SU-DHL-6 (cell line): ENCODE results near the gene MRPL36.

Experiments
- H2AFZ ChIP-seq: fragments of 200-600 bp; sonication (generic); 2 replicates; pipeline ENCODE4 v1.6.1; 2014; ENCODE audit warnings: low read depth, mild to moderate bottlenecking, moderate library complexity, mixed read lengths, antibody characterized with exemption, low read length; ENCODE audit not compliant: severe bottlenecking
- H3F3A ChIP-seq: fragments of 200-600 bp; shearing (Covaris generic); 2 replicates; pipeline ENCODE4 v1.6.0; 2016; ENCODE audit warnings: antibody characterized with exemption, mild to moderate bottlenecking; ENCODE audit not compliant: insufficient read depth
- H3K27ac ChIP-seq: fragments of 200-600 bp; sonication (generic); 2 replicates; pipeline ENCODE4 v1.5.1; 2016; ENCODE audit warnings: low read depth, mild to moderate bottlenecking, low read length, moderate library complexity, mixed read lengths
- H3K27me3 ChIP-seq: fragments of 200-600 bp; sonication (generic), shearing (Covaris generic); 2 replicates; pipeline ENCODE4 v1.6.0; 2014; ENCODE audit warnings: mild to moderate bottlenecking, low read length
- H3K36me3 ChIP-seq: fragments of 200-600 bp; sonication (generic); 2 replicates; pipeline ENCODE4 v1.6.1; 2014; ENCODE audit warnings: mild to moderate bottlenecking, low read length, mixed read lengths
- H3K4me2 ChIP-seq: fragments of 300-600, 200-600 bp; shearing (Covaris generic), sonication (generic); 2 replicates; pipeline ENCODE4 v1.6.0; 2014; ENCODE audit warnings: low read length, low read depth, mild to moderate bottlenecking; ENCODE audit not compliant: poor library complexity, severe bottlenecking
- H3K4me3 ChIP-seq: fragments of 200-600 bp; sonication (generic); 2 replicates; pipeline ENCODE4 v1.5.1; 2014; ENCODE audit warnings: antibody characterized with exemption, low read length, mild to moderate bottlenecking, mixed read lengths; ENCODE audit not compliant: insufficient read depth, poor library complexity, severe bottlenecking
- H3K79me2 ChIP-seq: fragments of 200-600 bp; sonication (generic); 2 replicates; pipeline ENCODE4 v1.6.1; 2014; ENCODE audit warnings: mild to moderate bottlenecking, low read length, moderate library complexity; ENCODE audit not compliant: insufficient read depth
- H3K9ac ChIP-seq: fragments of 200-600 bp; sonication (generic); 2 replicates; pipeline ENCODE4 v1.7.0; 2014; ENCODE audit warnings: mild to moderate bottlenecking, low read length
- H3K9me2 ChIP-seq: fragments of 200-600 bp; sonication (generic); replicated peaks from 2 replicates; pipeline ENCODE4 v1.6.1; 2014; ENCODE audit warnings: low read length; ENCODE audit not compliant: insufficient read depth
- H3K9me3 ChIP-seq: fragments of 200-600 bp; sonication (generic); 2 replicates; pipeline ENCODE4 v1.6.1; 2014; ENCODE audit warnings: low read length, mixed read lengths; ENCODE audit not compliant: insufficient read depth
- H4K20me1 ChIP-seq: fragments of 200-600 bp; sonication (generic); 2 replicates; pipeline ENCODE4 v1.6.1; 2014; ENCODE audit warnings: low read depth, mild to moderate bottlenecking, antibody characterized with exemption, low read length, moderate library complexity, mixed read lengths
- CTCF ChIP-seq: fragments of 200-600 bp; sonication (generic); IDR thresholded peaks from one replicate; pipeline ENCODE4 v1.5.1; 2017; ENCODE audit warnings: antibody characterized with exemption, mild to moderate bottlenecking, low read length, moderate library complexity; ENCODE audit not compliant: insufficient read depth, poor library complexity, severe bottlenecking
- EZH2phosphoT487 ChIP-seq: fragments of 200-600 bp; sonication (generic), shearing (Covaris generic); conservative IDR thresholded peaks from 2 replicates; pipeline ENCODE4 v1.6.1; 2018; ENCODE audit warnings: mild to moderate bottlenecking, antibody characterized with exemption, low read length, moderate library complexity, mixed read lengths

The MRPL36 gene

DNA sequence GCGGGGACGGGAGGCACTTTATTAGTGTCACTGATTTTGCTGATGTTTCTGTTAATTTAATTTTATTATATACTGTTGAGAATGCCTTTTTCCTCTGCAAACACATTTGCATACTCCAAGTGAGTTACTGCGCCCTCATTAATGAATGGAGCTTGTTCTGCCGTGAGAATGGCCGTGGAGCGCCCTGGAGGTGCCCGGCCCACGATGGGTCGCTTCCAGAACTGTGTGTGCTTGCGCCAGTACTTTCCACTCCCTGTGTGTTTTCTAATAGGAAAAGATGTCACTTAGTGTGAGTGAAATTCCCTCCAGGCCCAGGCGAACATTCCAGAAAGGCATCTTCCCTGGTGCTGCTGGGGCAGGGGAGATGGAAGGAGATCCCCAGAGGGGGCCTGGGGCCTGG is 31.6 kb upstream of the MRPL36 start:
- Histone ChIP-seq H3F3A (no peaks in the 10 kb centered on the region), H3K9ac (no peak overlapping the region), H3K4me3 (no peak overlapping the region), H4K20me1 (no peaks in the 10 kb centered on the region), H3K9me3 (no peaks in the 10 kb centered on the region), H3K36me3 (no peaks in the 10 kb centered on the region), H3K9me2 (no peaks in the 10 kb centered on the region), H3K27me3 (no peaks in the 10 kb centered on the region), H3K27ac (no peak overlapping the region), H3K79me2 (no peaks in the 10 kb centered on the region), H2AFZ (no peak overlapping the region), H3K4me2 (no peak overlapping the region)
- TF ChIP-seq EZH2phosphoT487 (no peak), CTCF (no peak)

DNA sequence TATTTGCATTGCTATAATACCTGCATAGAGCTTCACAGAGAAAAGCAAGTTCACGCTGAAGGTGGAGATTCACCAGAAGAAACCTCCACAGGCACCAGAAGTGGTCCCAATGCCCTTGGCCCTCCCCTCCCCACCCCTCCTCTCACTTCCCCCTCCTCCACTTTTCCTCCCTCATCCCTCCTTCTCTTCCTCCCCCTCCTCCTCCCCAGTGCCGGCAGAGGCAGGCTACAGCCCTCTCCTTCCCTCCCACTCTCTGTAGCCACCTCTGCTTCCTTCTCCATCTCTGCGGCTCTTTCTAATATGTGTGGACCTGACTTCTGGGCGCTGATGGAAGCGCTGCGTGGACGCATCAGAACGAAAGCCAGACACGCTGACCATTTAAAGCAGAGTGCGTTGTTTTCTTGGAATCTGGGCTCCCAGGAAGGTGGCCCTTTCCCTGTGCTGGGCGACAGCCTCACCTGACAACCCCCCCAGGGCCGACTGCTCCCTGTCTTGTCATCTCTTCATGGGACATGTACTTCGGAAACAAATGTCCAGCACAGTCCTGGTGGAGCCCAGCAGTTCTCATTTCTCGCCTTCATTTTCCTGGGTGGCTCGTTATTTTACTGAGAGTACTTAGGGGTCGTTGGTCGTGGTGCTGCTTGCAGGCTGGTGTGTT is 31.1 kb upstream of the MRPL36 start:
- Histone ChIP-seq H3K4me3 (no peak overlapping the region), H3K36me3 (no peaks in the 10 kb centered on the region), H3K9me2 (no peaks in the 10 kb centered on the region), H3K9ac (no peak overlapping the region), H3K9me3 (no peaks in the 10 kb centered on the region), H3K4me2 (no peak overlapping the region), H3K27me3 (no peaks in the 10 kb centered on the region), H4K20me1 (no peaks in the 10 kb centered on the region), H3F3A (no peaks in the 10 kb centered on the region), H3K79me2 (no peaks in the 10 kb centered on the region), H2AFZ (no peak overlapping the region), H3K27ac (no peak overlapping the region)
- TF ChIP-seq EZH2phosphoT487 (no peak), CTCF (no peak)

DNA sequence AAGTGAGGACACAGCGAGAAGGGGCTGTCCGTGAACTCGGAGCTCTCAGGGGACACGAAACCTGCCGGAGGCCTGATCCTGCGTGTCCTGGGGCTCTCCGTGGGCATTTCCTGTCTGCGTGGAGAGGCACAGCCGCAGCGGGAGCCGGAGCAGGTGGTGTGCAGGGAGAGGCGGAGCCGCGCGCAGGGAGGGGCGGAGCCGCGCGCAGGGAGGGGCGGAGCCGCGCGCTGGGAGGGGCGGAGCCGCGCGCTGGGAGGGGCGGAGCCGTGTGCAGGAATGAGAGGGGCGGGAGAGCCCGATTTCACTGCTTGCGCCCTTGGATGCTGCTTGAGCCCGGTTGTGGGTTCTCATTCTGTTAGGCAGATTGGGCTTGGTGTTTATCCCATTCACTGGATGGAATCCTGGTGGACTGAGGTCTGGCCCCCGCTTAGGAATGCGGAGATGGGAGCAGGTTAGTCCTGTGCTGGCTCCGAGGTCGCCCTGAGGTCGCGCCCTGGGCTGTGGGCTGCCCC is 28.3 kb upstream of the MRPL36 start:
- no peak overlapping the region for H2AFZ ChIP-seq
- H4K20me1 ChIP-seq, result no peaks in the 10 kb centered on the region
- H3K9me2 ChIP-seq, result no peaks in the 10 kb centered on the region
- no peak overlapping the region for H3K9ac ChIP-seq
- no peak overlapping the region for H3K4me2 ChIP-seq
- H3K36me3 ChIP-seq, result no peaks in the 10 kb centered on the region
- H3K9me3 ChIP-seq, result no peaks in the 10 kb centered on the region
- H3K4me3 ChIP-seq, result no peak overlapping the region
- no peak overlapping the region for H3K27ac ChIP-seq
- H3K79me2 ChIP-seq, result no peaks in the 10 kb centered on the region
- TF ChIP-seq CTCF, result no peak
- no peak for TF ChIP-seq EZH2phosphoT487
- H3K27me3 ChIP-seq, result no peaks in the 10 kb centered on the region
- no peaks in the 10 kb centered on the region for H3F3A ChIP-seq
